Measurements from ENCODE around the gene PCOLCE2. TPM values are rescaled to one million over a fixed set of nuclear protein-coding genes. Genes with fewer than 3 reads are reported as not detected.
"Not testable (repeated sequence)": the region's sequence is repeated elsewhere in the genome, so short reads cannot be mapped to it uniquely, and the experiment has no call there.

PCOLCE2 gene
- total and polyA plus RNA-seq, 10 donors: 1.8 to 18.2 (median 6.5) TPM

DNA sequence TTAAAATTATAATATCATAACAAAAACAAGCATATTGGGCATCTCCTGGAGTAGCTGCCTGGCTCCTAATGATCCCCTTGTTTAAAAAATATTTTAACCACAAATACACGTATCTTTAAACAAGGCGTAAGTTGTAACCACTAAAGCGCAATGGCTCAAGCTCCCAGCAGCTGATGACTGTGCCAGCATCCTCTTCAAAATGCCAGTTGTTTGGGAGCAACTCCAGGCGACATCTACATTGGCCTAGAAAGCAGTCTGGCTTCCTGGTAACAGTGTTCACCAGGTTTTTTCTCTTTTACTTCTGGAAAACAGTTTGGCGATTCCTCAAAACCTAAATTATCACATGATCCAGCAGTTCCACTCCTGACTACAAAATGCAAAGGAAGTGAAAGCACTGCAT lies 13.8 kb downstream of the PCOLCE2 start:
- H3K4me3 ChIP-seq: no peak overlapping the region
- no peak overlapping the region for H3K27ac ChIP-seq
- intact Hi-C loops (cut with DNase I; ENCODE audit: low total_unique reads): no loop called here
- no peak for DNase-seq
- WGBS, 5 donors: 85 to 96% (median 90%) methylated on average over 5 of the region's 5 CpGs
- H3K27me3 ChIP-seq (replicated peaks in 1 of 7): no peaks in the 10 kb centered on the region
- no peaks in the 10 kb centered on the region for H3K36me3 ChIP-seq
- no peaks in the 10 kb centered on the region for H3K9me3 ChIP-seq
- TF ChIP-seq POLR2AphosphoS5 (IDR thresholded peaks at IDR 0.05) (no peak), POLR2A (IDR thresholded peaks at IDR 0.05) (no peak)
- TF ChIP-seq, protein P1, sequence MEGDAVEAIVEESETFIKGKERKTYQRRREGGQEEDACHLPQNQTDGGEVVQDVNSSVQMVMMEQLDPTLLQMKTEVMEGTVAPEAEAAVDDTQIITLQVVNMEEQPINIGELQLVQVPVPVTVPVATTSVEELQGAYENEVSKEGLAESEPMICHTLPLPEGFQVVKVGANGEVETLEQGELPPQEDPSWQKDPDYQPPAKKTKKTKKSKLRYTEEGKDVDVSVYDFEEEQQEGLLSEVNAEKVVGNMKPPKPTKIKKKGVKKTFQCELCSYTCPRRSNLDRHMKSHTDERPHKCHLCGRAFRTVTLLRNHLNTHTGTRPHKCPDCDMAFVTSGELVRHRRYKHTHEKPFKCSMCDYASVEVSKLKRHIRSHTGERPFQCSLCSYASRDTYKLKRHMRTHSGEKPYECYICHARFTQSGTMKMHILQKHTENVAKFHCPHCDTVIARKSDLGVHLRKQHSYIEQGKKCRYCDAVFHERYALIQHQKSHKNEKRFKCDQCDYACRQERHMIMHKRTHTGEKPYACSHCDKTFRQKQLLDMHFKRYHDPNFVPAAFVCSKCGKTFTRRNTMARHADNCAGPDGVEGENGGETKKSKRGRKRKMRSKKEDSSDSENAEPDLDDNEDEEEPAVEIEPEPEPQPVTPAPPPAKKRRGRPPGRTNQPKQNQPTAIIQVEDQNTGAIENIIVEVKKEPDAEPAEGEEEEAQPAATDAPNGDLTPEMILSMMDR (IDR thresholded peaks at IDR 0.05 in 8 of 11, conservative IDR thresholded peaks at IDR 0.05 in 3 of 11): no peak
- no peaks in the 10 kb centered on the region for H3K4me1 ChIP-seq

DNA sequence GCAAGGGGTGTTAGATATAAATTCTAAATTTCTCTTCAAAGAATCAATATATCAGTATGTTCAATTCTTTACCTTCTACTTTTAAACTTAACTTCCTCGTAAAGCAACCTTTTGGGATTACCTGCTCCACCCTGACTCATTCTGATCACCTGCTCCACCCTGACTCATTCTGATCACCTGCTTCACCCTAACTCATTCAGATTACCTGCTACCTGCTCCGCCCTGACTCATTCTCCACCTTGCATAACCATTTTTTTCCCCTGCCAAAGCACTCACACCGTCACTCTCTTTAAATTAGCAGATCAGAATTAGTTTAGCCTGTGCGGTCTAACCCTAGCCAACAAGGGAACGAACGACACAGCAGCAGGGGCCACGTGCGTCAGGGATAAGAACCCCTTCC lies 20.5 kb downstream of the PCOLCE2 start:
- H3K9me3 ChIP-seq; intact Hi-C loops (cut with DNase I; ENCODE audit: low total_unique reads); H3K4me3 ChIP-seq; H3K4me1 ChIP-seq; H3K36me3 ChIP-seq; H3K27ac ChIP-seq; H3K27me3 ChIP-seq (replicated peaks in 1 of 7); DNase-seq: not testable (repeated sequence)
- WGBS, 5 donors: 88 to 95% (median 90%) methylated on average over 8 of the region's 8 CpGs

DNA sequence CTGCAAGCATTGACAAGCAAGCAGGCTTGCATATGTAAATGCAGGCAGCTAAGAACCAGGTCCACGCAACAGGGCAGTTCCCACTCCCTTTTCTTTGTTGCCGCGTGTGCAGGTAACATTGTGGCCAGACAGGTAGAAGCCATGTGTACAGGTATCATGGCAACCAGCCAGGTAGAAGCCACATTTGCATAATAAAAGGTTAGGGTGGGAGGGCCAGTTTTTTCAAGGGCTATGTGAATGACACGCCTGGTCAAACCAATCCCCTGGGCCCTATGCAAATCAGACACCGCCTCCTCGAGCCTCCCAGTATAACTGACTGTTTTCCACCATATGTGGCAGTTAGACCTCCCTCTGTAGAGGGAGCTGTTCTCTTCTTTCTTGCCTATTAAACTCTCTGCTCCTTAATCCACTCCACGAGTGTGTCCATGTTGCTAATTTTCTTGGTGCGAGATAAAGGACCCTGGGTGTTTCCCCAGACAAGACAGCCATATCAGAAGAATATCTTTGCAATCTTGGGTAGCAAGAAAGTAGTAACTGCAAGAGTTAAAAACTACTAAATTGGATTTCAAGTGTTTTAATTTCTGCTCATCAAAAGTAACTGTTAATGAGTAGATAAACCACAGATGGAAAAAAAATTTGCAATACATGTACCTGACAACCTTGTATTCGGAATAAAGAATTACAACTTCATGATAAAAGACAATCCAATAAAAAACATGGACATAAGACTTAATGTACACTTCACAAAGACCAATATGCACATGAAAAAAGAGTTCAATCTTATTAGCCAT lies 21.8 kb downstream of the PCOLCE2 start:
- H3K36me3 ChIP-seq: no peaks in the 10 kb centered on the region
- 63 to 86% (median 80%) methylated on average over 9 of the region's 9 CpGs for WGBS, 5 donors
- H3K9me3 ChIP-seq: no peaks in the 10 kb centered on the region
- peaks cover 0 to 7% (median 0%) of the 10 kb centered on the region in 7 donors for H3K27me3 ChIP-seq (replicated peaks in 1 of 7)
- intact Hi-C loops (cut with DNase I; ENCODE audit: low total_unique reads): no loop called here
- TF ChIP-seq POLR2AphosphoS5 (IDR thresholded peaks at IDR 0.05) (no peak), POLR2A (IDR thresholded peaks at IDR 0.05) (no peak)
- H3K27ac ChIP-seq: no peak overlapping the region
- no peak for DNase-seq
- no peak overlapping the region for H3K4me3 ChIP-seq
- H3K4me1 ChIP-seq: peaks cover 0 to 5% (median 0%) of the 10 kb centered on the region in 6 donors

DNA sequence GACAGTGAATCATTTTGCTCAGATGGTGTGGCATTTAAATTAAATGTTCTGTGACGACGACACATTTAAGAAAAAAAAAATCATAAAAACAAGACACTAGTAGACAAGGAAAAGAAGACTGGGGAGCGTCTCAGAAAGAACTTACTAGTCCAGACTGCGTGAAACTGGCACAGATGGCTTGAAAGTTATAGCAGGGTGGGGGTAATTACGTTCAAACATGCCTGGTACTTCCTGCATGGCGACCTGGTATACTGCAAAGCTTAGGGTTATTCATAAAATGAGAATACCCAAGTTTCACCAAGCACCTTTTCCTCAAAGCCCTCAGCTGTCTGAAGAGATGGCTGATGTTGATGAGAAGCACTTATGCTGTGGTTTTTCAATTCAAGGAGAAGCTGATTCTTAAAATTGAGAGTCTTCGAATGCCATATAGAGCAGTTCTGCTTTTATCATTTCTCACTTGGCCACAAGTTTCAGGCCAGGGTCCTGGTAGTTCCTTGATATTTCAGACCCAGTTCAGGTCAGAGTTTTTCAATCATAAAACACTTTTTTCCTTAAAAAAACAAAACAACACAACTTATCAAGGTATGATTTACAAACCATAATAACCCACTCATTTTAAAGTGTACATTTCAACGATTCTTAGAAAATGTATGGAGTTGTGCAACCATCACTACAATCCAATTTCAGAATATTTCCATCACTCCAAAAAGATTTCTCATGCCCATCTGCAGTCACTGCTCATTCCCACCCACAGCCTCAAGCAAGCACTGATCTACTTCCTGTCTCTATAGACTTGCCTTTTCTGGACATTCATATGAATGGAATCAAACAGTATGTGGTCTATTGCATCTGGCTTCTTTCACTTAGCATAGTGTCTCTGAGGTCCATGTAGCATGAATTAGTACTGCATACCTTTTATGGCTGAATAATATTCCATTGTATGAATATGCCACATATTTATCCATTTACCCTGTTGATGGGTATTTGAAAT lies 24.7 kb downstream of the PCOLCE2 start:
- 72 to 80% (median 76%) methylated on average over 8 of the region's 8 CpGs for WGBS, 5 donors
- DNase-seq: no peak
- TF ChIP-seq POLR2A (IDR thresholded peaks at IDR 0.05) (no peak), POLR2AphosphoS5 (IDR thresholded peaks at IDR 0.05) (no peak)
- TF ChIP-seq, protein P1 (IDR thresholded peaks at IDR 0.05 in 8 of 11, conservative IDR thresholded peaks at IDR 0.05 in 3 of 11): no peak
- Histone ChIP-seq H3K36me3 (no peaks in the 10 kb centered on the region), H3K27me3 (replicated peaks in 1 of 7) (peaks cover 0 to 12% (median 0%) of the 10 kb centered on the region in 7 donors), H3K9me3 (no peaks in the 10 kb centered on the region), H3K27ac (no peak overlapping the region), H3K4me3 (no peak overlapping the region), H3K4me1 (peaks cover 0 to 15% (median 0%) of the 10 kb centered on the region in 6 donors)
- intact Hi-C loops (cut with DNase I; ENCODE audit: low total_unique reads): no loop called here

All from spleen (tissue), 11 donors.